Hematopoietic multipotent progenitor cell treated with erythropoietin and hydrocortisone succinate and interleukin-3 and kit ligand, for 8 days (in vitro differentiated cells): ENCODE data around the gene SLC22A7.
A peak's percentile ranks its signal among the peaks of the same experiment; 100 is the strongest.

Experiments used
- DNase-seq: peaks from one replicate; pipeline ENCODE4 v3.0.0-alpha.2; 2015

The SLC22A7 gene

DNA sequence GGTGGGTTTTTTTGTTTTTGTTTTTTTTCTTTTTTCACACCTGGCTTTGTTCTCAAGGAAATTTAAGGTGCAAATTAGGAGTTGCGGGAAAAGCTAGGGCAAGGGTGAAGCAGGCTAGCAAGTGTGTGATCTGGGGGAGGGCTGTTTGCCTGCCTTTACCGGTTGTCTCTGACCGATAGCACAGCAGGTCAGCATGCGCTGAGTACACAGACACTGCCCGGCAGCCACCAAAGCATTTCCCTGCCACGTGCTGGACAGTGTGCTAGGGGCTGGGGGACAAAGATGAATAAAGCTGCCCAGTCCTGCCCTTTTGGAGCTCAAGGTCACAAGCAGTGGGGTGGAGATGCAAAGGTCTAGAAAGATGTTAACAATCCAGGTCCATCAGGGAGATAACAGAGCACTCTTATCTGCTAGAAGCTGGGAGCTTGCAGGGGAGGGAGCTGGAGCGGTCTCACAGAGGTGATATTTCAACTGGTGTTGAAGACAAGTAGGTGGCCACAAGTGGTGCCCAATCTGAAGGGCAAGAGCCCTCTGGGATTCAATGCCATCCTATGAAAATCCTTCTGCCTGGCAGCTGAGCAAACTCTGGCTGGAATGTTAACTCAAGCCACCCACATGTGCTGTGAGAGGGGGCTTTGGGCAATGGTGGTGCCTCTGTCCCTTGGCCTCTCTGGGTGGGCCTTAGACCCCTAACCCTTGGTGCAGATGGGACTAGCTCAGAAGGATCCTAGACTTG, 30.3 kb upstream of the SLC22A7 start:
- DNase-seq: no peak

DNA sequence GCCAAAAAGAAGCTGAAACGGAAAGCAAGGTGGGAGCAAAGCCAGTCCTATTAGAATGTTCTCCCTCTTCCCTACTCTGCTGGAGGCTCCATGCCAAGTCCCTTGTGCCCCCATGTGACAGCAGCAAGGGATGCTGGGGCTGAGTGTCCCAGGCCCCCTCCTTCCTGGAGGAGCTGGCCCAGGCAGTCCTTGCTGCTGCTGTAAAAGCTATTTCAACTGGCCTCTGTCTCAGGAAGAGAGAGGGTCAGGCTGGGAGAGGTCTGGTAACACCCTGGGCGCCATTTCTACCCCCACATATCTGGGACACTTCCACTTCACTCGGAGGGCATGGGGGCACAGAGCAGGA, 29.7 kb upstream of the SLC22A7 start:
- no peak for DNase-seq

DNA sequence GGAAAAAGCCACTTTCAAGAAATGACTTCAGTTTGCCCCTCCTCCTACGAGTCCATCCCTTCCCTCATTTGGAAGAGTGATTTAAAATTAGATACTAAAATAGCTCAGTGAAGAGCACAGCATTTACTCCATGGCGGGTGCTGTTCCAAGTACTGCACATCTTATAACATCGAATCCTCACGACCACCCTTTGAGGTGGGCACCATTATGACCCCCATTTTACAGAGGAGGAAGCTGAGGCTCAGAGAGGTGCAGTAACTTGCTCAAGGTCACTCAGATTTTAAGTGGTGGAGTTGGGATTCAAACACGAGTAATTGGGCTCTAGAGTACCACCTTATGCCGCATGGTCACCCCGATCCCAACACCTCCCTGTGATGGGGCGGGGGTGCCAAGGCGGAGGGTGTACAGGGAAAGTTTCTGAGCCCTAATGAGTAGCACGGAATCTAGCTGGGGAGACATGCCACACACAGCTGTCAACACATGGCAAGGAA, 29.2 kb upstream of the SLC22A7 start:
- no peak for DNase-seq

DNA sequence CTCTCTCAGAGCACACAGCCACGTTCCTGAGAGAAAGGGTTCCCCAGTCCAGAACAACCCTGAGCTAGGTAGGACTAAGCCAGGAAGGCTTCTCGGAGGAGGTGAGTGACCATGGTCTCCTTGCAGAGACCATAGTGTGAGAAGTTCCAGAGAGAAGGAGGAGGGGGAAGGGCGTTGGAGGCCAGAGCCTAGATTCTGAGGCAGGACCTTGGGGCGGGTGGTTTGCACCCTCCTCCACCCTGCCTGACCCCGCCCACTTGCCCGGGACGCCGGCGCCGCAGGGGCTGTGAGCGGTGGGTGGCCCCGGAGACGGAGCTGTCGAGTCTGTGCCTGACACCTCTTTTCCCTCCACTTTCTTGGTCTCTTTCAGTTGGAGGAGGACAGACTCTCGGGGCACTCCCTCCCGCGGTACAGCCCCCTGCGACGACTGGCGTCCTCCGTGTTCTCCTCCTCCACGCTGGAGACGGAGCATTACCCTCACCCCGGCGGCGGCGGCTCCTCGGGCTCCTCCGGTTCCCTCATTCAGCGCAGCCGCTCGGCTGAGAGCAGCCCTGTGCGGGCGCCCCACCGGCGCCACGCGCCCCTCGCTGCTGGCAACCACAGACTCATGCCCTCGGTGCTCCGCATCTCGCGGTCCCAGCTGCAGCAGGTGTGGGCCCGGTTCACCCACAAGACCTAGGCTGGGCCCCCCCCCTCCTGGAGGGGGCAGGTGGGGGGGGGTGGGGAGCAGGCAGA, 28.6 kb upstream of the SLC22A7 start:
- peak; percentile 7 for DNase-seq

DNA sequence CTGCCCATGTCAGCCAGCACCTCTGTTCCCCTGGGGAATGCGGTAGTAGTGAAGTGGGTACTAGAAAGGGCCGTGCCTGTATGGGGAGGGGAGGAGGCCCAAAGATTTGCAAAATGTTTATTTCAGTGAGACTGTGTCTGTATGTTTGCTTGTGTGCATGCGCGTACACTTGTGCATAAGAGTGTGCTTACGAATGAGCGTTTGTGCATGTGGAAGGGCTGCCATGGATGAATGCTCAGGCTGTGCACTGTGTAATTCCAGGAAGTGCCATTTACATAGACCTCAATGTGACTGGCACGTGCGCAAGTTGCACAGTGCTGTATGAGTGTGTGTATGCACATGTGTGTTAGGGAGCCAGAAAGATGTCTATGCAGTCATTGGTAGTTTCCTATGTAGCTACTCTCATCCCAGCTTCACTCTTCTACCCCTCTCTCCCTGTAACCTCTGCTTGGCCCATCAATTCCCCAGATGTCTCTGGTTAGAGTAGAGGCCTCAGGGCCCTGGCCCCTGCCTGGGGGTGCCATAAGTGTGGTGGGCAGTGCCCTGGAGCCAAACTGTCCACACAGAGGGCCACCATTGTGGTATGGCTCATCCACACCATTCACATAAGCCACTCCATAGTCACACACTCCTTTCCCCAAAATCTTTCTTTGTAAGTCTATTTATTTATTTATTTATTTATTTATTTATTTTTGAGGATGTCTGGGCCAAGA, 26.8 kb upstream of the SLC22A7 start:
- no peak for DNase-seq

DNA sequence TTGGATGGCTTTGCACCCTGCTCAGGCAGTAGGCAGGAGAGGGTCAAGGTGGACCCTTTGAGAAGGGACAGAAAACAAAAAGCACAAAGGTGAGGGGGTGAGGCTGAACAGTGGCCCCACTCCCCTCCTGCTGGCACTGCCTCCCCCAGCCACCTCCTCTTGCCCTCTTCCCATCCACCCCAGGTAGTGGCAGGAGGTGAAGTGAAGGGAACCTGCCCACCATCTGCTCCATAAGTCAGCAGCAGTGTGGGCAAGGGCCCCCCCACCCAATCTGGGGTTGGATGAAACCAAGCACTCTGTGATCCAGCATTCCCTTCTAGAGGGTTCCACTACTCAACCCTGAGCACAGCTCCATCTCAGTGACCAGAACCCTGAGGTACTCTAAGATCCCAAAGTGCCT, 26.1 kb upstream of the SLC22A7 start:
- no peak for DNase-seq

DNA sequence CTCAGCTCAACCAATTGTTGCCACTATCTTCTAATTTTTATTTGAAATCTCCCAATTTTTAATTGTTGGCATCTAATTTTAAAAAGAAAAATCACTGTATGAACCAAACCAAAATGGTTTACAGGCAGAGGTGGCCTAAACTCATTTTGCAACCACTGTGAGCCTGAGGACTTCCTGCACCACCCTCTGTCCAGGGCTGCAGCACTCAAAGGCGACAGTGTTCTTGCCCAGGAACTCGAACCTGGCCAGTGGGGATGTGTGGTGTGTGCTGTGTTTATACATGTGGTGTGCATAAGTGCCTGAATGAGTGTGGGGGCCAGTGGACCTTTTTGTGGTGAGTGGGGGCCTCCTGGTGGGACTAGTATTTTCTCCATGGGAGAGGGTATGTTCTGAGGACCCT, 24.4 kb upstream of the SLC22A7 start:
- no peak for DNase-seq

DNA sequence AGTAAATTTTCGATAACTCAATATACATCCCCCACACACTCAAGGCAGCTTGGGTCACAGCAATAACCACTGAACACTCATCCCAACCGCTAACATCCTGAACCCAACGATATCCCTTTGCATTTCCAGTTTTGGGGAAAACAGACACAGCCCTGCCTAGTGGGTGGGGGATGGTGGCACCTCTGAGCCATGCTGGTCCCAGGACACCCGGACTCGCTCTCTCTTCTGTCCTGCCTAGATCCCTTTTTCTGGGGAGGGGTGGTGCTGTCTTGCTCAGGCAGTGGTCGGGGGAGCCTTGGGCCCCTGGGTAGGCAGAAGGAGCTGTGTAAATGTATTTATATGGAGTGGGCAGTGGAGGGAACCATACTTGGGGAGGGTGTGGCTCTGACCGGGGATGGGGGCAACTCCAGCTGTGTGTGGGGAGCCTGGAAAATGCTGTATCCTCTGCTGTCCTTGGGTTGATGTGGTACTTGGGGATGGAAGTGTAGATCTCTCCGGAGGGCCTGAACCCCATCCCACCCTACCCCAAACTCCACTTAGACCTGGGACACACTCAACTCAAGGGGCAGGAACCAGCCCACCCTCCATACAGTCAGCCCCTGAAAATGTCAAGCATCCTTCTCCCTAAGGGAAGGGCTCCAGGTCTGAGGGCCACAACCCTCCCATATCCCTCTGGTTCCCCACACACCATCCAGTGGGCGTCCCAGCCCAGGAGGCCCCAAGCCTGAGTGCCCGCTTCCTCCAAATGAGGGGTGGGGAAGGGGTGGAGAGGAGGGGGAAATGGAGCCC, 23.7 kb upstream of the SLC22A7 start:
- DNase-seq: no peak

DNA sequence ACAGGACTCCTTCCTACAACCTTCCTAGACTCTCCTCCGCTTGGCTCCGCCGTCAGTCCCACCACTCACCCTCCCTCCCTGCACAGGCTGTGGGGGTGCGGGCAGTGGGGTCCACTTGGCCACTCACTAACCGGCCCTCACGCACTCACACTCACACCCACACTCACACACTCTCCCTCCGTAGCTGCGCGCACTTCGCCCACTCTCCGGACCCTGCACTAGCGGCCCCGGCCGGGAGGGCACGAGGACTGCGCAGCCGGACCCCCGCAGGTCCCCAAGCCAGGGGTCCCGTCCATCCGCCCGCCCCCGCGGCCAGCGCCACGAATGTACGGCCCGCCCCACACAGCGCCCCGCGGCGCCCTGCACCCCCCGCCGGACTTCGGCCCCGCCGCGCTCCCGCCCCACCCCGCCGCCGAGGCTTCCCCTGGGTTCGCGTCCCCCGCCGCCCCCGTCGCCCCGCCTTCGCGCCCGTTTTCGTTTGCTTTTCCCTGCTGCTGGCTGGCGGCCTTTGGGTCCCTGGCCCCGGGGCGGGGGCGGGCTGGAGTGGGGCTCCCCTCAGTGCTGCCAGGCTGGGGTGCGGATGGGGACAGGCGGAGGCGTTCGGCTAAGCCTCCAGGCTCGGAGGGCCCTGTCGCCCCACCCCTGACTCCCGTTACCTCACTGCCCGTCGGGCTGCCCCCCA, 23.0 kb upstream of the SLC22A7 start:
- no peak for DNase-seq

DNA sequence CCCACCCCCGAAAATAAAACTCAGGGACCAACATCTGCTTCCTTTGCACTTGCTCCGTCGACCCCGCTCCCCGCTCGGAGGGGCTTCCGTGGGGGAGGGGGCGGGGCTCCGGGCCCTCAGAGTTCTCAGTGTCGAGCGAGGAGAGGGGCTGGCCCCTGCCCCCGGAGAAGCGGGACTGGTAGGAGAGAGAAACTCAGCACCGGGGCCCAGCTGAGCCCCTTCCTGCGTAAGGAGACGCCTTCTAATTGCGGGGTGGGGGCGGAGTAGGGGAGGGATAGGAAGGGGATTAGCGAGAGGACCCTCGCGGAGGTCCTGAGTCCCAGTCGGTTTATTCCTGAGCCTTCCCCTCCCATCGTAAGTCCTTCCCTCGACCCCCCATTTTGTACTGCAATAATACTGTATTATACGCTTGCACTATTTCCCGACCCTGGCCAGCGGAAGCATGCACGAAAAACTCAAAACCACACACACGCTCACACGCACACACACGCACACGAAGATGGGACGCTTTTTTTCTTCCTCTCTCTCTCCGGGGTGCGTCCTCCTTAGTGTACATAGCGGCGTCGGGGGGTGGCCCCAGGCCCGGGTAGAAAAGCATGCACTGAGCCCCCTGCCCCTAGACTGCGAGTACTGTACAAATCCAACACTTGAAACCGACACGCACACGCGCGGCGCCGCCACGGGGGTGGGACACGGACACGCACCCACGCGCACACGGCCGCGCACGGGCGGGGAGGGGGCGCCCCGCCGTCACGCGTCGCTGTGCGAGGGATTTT, 22.1 kb upstream of the SLC22A7 start:
- DNase-seq: no peak

DNA sequence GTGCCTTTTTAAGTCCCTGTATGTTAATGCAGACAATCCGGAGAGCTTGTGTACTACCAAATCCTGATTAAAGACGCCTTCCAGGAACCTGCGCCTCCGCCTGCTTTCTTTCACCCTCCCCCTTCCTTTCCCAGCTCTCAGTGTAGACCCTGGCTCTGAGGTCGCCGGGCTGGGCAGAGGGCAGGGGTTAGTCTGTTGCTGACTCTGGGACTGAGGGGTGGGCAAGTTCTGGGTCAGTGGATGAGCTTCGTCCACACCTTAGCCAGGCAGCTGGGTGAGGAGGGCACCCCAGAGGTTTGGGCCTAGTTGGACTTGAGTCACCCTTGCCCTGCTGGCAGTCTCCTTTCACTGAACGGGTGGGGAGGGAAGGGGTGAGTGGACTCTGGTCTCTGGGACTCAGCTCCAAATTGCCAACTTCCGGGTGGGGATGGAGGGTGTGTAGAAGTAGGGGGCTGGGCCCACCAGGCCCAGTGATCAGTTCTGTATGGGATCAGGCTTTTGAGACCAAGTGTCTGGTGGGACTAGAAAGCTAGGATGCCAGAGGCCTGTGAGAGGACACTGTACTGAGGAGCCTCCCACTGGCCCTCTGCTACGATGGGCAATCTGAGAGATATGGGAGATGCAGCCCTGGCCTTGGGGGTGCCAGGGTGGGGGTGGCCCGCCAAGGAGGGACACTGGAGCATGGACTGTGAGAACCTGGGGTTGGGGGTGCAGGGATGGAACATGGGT, 21.3 kb upstream of the SLC22A7 start:
- no peak for DNase-seq

DNA sequence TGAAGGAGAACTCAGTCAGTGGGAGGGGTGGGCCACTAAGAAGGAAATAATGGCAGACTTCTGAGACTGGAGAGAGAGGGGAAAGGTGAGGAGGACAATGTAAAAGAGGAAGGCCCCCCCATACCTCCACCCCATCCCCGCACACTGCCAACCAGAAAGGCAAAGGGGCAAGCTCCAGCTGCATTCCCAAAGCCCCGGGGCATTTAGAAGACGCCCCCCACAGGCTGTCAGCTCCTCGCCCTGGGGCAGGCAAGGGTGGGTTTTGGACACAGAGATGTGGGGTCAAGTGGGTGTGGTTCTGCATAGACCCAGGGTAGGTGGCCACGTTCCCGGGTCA, 20.8 kb upstream of the SLC22A7 start:
- DNase-seq: no peak

DNA sequence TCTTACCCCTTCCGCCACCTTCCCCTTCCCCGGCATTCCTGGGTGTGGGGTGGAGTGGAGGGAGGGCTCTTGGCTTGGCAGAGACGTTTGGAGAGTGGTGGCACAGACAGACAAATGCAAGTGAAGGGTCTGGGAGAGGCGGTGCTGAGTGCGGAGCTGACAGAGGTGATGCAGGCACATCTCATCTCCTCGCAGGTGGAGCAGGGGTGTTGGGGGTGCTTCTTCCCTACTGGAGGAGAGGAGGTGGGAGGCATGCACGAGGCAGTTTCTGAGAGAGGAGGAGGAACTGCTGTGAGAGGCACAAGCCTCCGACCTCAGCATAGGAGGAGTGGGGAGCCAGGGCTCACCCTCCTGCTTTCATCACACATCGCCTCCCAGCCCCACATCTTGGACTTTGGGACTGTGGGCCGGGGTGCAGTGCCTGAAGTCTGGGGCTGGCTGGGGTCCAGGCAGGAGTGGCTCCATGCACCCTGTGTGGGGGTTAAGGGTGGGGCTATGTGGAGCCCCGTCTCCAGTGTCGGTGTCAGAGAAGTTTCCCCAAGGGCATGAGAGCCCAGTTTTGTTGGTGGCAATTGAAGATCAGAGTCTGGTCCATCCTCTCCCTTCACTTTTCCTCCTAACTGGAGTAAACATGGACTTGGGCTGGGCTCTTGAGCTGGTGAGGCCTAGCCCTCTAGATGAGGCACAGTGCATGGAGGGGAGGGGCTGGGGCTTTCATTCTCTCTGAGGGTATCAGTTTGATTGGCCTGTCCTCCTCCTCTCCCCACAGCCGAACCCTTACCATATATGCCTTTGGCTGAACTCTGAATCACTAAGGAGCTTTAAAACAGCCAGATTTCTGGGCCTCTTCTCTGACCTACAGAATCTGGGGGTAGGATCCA, 20.2 kb upstream of the SLC22A7 start:
- DNase-seq: no peak

DNA sequence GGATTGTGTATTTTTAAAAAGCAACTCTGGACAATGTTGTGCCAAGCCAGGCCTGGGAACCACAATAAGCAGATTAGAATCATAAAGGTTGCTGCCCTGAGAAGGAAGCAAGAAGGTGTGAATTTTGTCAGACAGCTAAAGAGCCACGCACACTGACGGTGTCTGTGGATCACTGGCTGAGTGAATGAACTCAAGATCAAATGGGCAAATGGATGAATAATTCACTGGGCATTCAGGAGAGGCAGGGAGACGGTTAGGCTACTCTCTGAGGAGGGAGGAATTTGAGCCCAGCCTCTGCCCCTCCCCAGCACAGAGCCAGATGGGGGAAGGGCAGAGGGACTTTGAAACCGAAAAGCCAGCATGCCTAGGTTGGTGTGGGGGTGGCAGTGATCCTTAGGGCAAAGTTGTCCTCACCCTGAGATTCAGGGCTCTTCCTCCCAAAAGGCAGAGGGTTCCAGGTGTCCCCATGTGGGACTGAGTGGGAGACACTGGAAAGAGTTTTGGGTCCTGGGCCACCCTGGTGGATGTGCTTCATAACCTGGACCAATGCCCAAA, 19.5 kb upstream of the SLC22A7 start:
- DNase-seq: no peak

DNA sequence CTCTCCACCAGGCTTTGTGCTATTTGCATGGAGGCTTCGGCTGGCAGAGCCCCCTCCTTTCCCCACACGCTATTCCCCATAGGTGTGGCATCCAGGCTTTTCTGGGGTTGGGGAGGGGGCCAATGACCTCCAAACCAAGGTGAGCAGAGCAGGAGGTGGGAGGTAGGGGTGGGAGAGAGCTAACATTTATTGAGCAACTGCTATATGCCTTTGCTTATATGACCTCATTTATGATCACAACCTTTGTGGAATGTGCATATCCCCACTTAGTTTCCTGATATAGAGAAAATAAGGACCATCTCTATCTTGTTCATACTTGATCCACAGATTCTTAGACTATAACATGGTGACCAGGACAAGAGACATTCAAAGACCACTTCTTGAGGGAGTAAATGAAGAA, 17.8 kb upstream of the SLC22A7 start:
- no peak for DNase-seq

DNA sequence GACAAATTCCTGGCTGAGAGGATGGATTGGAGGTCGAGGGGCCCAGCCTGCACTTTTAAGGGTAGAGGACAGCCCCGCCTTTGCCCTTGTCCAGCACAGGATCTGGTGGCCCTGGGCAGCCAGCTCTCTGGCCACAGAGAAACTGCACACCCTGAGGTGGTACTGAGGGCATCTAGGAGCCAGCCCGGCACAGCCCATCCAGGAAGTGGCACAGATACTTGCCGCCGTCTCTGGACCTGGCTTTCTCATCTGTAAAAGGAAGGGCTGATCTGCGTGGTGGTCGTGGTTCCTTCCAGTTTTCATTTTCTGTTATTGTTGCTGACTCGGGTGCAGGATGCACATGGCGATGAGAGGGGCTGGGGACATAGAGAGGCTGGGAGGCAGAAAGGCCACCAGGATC, 16.0 kb upstream of the SLC22A7 start:
- DNase-seq: no peak

DNA sequence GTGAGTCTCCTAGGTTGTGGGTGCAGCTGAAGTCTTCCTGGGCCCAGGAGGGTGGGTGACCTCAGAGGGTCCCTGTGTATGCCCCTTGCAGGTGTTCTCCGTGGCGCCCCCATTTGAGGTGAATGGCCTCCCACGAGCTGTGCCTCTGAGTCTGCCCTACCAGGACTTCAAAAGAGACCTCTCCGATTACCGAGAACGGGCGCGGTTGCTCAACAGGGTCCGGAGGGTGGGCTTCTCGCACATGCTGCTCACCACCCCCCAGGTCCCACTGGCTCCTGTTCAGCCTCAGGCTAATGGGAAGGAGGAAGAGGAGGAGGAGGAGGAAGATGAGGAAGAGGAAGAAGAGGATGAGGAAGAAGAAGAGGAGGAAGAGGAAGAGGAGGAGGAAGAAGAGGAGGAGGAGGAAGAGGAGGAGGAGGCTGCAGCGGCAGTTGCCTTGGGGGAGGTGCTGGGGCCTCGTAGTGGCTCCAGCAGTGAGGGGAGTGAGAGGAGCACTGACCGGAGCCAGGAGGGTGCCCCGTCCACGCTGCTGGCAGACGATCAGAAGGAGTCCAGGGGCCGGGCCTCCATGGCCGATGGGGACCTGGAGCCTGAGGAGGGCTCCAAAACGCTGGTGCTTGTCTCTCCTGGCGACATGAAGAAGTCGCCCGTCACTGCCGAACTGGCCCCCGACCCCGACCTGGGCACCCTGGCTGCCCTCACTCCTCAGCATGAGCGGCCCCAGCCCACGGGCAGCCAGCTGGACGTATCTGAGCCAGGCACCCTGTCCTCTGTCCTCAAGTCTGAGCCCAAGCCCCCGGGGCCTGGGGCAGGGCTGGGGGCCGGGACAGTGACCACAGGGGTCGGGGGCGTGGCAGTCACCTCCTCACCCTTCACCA, 15.2 kb upstream of the SLC22A7 start:
- DNase-seq: no peak

DNA sequence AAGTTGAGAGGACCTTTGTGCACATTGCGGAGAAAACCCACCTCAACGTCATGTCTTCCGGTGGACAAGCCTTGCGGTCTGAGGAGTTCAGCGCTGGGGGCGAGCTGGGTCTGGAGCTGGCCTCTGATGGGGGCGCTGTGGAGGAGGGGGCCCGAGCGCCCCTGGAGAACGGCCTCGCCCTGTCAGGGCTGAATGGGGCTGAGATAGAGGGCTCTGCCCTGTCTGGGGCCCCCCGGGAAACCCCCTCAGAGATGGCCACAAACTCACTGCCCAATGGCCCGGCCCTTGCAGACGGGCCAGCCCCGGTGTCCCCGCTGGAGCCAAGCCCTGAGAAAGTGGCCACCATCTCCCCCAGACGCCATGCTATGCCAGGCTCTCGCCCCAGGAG, 14.6 kb upstream of the SLC22A7 start:
- DNase-seq: no peak

DNA sequence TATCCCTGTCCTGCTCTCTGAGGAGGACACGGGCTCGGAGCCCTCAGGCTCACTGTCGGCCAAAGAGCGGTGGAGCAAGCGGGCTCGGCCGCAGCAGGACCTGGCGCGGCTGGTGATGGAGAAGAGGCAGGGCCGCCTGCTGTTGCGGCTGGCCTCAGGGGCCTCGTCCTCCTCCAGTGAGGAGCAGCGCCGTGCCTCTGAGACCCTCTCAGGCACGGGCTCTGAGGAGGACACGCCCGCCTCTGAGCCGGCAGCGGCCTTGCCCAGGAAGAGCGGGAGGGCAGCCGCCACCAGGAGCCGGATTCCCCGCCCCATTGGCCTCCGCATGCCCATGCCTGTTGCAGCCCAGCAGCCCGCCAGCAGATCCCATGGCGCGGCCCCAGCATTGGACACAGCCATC, 14.2 kb upstream of the SLC22A7 start:
- DNase-seq: no peak
